IPS-15b (cell line): ENCODE measurements around the gene RBM38.

Source experiments
- H3K27me3 ChIP-seq: one replicate; pipeline ENCODE4 v1.6.1; 2013; ENCODE audit warnings: low read length; ENCODE audit not compliant: control insufficient read depth, insufficient read depth
- H3K36me3 ChIP-seq: one replicate; pipeline ENCODE4 v1.6.1; 2013; ENCODE audit warnings: low read length; ENCODE audit not compliant: control insufficient read depth, insufficient read depth
- H3K4me1 ChIP-seq: one replicate; pipeline ENCODE4 v1.6.1; 2013; ENCODE audit warnings: mild to moderate bottlenecking, low read length; ENCODE audit not compliant: control insufficient read depth, insufficient read depth
- H3K4me3 ChIP-seq: one replicate; pipeline ENCODE4 v1.5.1; 2013; ENCODE audit warnings: low read depth, low read length
- H3K9ac ChIP-seq: one replicate; pipeline ENCODE4 v1.6.1; 2013; ENCODE audit warnings: low read depth, mild to moderate bottlenecking, low read length
- H3K9me3 ChIP-seq: one replicate; pipeline ENCODE4 v1.6.1; 2013; ENCODE audit warnings: mild to moderate bottlenecking, low read length; ENCODE audit not compliant: control insufficient read depth, insufficient read depth

Gene RBM38

GRCh38 chr20:57395111-57395966 is 4.1 kb downstream of the RBM38 start:
- H3K9ac ChIP-seq, result no peak overlapping the region
- no peaks in the 10 kb centered on the region for H3K9me3 ChIP-seq
- H3K4me1 ChIP-seq, result peaks cover 2% of the 10 kb centered on the region
- peaks cover 56% of the 10 kb centered on the region for H3K36me3 ChIP-seq
- H3K27me3 ChIP-seq, result no peaks in the 10 kb centered on the region
- no peak overlapping the region for H3K4me3 ChIP-seq

GRCh38 chr20:57396212-57396983 is 5.2 kb downstream of the RBM38 start:
- H3K9me3 ChIP-seq, result no peaks in the 10 kb centered on the region
- H3K27me3 ChIP-seq, result no peaks in the 10 kb centered on the region
- H3K36me3 ChIP-seq, result peaks cover 66% of the 10 kb centered on the region
- peaks cover 2% of the 10 kb centered on the region for H3K4me1 ChIP-seq
- H3K4me3 ChIP-seq, result no peak overlapping the region
- no peak overlapping the region for H3K9ac ChIP-seq

GRCh38 chr20:57396984-57397692 is 5.9 kb downstream of the RBM38 start:
- Histone ChIP-seq H3K4me1 (peaks cover 2% of the 10 kb centered on the region), H3K9me3 (no peaks in the 10 kb centered on the region), H3K9ac (no peak overlapping the region), H3K27me3 (no peaks in the 10 kb centered on the region), H3K36me3 (peaks cover 69% of the 10 kb centered on the region), H3K4me3 (no peak overlapping the region)

DNA sequence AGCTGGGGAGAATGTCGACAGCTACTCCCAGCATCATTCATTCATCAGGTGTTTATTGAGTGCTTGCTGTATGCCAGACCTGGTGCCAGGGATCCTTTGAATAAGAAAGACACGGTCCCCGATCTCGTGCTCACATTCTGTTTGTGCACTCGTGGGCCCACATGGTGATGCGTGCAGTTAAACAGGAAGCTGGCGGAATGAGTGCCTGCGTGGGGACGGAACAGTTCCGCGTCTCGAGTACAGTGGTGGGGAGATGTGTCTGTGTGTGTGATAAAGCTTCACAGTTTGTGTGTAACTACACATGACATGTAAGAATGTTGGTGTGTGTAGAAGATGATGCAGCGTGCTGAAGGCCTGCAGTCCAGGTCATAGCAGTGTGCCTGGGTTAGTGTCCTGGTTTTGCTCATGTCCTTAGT is 6.5 kb downstream of the RBM38 start:
- H3K4me3 ChIP-seq, result no peak overlapping the region
- no peaks in the 10 kb centered on the region for H3K9me3 ChIP-seq
- H3K27me3 ChIP-seq, result no peaks in the 10 kb centered on the region
- H3K36me3 ChIP-seq, result peaks cover 74% of the 10 kb centered on the region
- H3K9ac ChIP-seq, result no peak overlapping the region
- peaks cover 2% of the 10 kb centered on the region for H3K4me1 ChIP-seq

GRCh38 chr20:57398231-57398821 is 7.1 kb downstream of the RBM38 start:
- no peak overlapping the region for H3K9ac ChIP-seq
- no peaks in the 10 kb centered on the region for H3K27me3 ChIP-seq
- H3K4me1 ChIP-seq, result peaks cover 2% of the 10 kb centered on the region
- H3K4me3 ChIP-seq, result no peak overlapping the region
- peaks cover 72% of the 10 kb centered on the region for H3K36me3 ChIP-seq
- H3K9me3 ChIP-seq, result no peaks in the 10 kb centered on the region

GRCh38 chr20:57398901-57399535 is 7.8 kb downstream of the RBM38 start:
- H3K9ac ChIP-seq, result no peak overlapping the region

DNA sequence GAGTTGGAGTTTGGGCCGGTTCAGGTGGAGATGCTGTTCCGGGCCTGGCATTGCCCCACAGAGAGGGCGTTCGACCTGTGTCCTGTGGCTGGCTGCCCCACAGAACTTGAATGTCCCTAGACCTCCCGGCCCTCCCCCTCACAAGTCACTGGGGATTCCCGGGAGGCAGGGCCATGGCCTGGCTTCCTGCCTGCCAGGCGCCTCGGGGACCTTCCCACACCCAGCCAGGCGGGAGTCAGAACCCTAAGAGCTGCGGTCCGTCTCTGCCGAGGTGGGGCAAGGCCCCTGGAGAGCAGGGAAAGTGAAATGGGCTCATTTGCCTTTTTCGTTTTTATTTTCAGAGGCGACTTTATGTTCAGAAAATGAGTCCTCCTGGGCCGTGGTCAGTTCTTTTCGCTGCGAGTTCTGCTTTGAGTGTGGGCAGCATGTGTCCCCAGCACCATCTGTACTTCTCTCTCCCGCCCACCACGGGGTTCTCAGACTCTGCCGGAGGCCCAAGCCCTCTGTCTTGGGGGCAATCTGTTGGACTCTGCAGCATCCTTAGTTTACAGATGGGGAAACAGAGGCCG is 8.5 kb downstream of the RBM38 start:
- peaks cover 2% of the 10 kb centered on the region for H3K4me1 ChIP-seq
- no peaks in the 10 kb centered on the region for H3K9me3 ChIP-seq
- H3K27me3 ChIP-seq, result no peaks in the 10 kb centered on the region
- no peak overlapping the region for H3K9ac ChIP-seq
- H3K36me3 ChIP-seq, result peaks cover 68% of the 10 kb centered on the region
- H3K4me3 ChIP-seq, result no peak overlapping the region

More at GRCh38 chr20:57398901-57399535, 7.8 kb downstream of the RBM38 start:
- H3K9me3 ChIP-seq, result no peaks in the 10 kb centered on the region
- no peaks in the 10 kb centered on the region for H3K27me3 ChIP-seq
- peaks cover 68% of the 10 kb centered on the region for H3K36me3 ChIP-seq
- peaks cover 2% of the 10 kb centered on the region for H3K4me1 ChIP-seq
- H3K4me3 ChIP-seq, result no peak overlapping the region

- Histone ChIP-seq H3K4me1 (no peaks in the 10 kb centered on the region), H3K4me3 (no peak overlapping the region), H3K36me3 (peaks cover 72% of the 10 kb centered on the region), H3K27me3 (no peaks in the 10 kb centered on the region), H3K9ac (no peak overlapping the region), H3K9me3 (no peaks in the 10 kb centered on the region)
Observed at GRCh38 chr20:57400231-57400701, 9.1 kb downstream of the RBM38 start.

DNA sequence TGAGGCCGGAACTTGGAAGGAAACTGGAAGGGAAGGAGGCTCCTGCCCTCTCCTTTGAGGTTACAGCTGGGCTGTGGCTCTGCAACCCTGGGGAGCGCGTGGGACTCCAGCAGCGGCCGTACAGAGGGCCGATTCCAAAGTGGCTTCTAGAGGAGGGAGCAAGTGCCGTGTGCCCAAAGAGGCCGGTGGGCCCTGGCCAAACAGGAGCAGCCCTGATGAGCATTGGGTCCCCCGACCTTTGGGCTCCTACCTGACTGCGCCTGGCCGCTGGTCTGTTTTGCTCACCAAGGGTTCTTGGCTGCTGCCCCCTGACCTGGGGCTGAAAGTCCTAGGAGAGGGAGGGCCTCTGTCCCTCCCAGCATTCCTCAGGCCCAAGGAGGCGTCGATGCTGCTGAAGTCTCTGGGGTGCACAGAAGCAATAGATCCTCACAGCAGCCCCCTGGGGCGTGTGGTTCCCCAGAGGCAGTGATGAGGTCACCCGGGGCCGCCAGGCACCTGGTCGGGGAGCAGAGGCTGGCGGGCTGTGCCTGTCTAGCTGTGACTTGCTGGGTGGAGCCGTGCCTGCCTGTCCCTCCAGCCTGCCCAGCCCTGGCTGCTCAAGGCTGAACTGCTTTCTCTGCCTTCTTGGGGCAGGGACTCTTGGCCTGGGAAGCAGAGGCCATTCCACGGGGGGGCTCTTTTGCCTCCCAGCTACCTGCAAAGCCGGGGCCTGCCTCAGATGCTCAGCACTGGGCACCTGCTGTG is 9.8 kb downstream of the RBM38 start:
- H3K4me3 ChIP-seq, result no peak overlapping the region
- no peak overlapping the region for H3K9ac ChIP-seq
- H3K4me1 ChIP-seq, result no peaks in the 10 kb centered on the region
- peaks cover 79% of the 10 kb centered on the region for H3K36me3 ChIP-seq
- H3K9me3 ChIP-seq, result no peaks in the 10 kb centered on the region
- H3K27me3 ChIP-seq, result no peaks in the 10 kb centered on the region

DNA sequence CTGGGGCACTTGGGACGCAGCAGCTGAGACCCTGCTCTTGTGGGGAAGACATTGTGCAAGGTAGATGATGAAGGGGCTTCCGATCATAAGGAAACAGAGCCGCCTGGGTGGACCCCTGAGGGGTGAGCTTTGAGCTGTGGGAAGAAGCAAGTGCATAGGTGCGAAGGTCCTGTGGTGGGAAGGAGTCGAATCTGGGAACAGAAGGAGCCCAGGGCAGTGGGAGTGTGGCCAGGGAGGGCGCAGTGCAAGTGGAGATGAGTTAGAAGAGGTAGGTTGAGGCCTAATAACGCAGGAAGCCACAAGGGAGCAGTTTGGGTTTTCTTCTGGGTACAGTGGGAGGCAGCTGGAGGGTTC is 10.3 kb downstream of the RBM38 start:
- H3K4me1 ChIP-seq, result no peaks in the 10 kb centered on the region
- H3K9me3 ChIP-seq, result no peaks in the 10 kb centered on the region
- no peaks in the 10 kb centered on the region for H3K27me3 ChIP-seq
- H3K4me3 ChIP-seq, result no peak overlapping the region
- H3K9ac ChIP-seq, result no peak overlapping the region
- H3K36me3 ChIP-seq, result peaks cover 77% of the 10 kb centered on the region
